Activated effector memory CD4-positive, alpha-beta T cell treated with anti-CD3 and anti-CD28 coated beads, Interleukin-2, amount 50 U/mL, for 16 hours (primary cell): ENCODE measurements around the gene ANKRD11.
"Not testable (repeated sequence)": the region's sequence is repeated elsewhere in the genome, so short reads cannot be mapped to it uniquely, and the experiment has no call there.

Source experiments
- DNase-seq: peaks from one replicate; pipeline ENCODE4 v3.0.0-alpha.2; 2020

The ANKRD11 gene

GRCh38 chr16:89362540-89363223 is 127.7 kb downstream of the ANKRD11 start:
- not testable (repeated sequence) for DNase-seq

- no peak for DNase-seq
Measured at GRCh38 chr16:89361751-89362539, 128.4 kb downstream of the ANKRD11 start.

GRCh38 chr16:89360760-89361435 is 129.5 kb downstream of the ANKRD11 start:
- DNase-seq: peak; percentile 89

- DNase-seq: no peak
Measured at GRCh38 chr16:89359264-89360147, 130.9 kb downstream of the ANKRD11 start.

GRCh38 chr16:89358030-89359005 is 132.0 kb downstream of the ANKRD11 start:
- DNase-seq: peak; percentile 80

- DNase-seq: peak; percentile 87
Measured at GRCh38 chr16:89357055-89357816, 133.1 kb downstream of the ANKRD11 start.

GRCh38 chr16:89355686-89356085 is 134.7 kb downstream of the ANKRD11 start:
- DNase-seq: no peak

GRCh38 chr16:89355007-89355406 is 135.4 kb downstream of the ANKRD11 start:
- DNase-seq: no peak

GRCh38 chr16:89354325-89354724 is 136.0 kb downstream of the ANKRD11 start:
- DNase-seq: no peak

GRCh38 chr16:89352091-89352681 is 138.2 kb downstream of the ANKRD11 start:
- no peak for DNase-seq

- no peak for DNase-seq
Measured at GRCh38 chr16:89351645-89352044, 138.7 kb downstream of the ANKRD11 start.

GRCh38 chr16:89350701-89351380 is 139.5 kb downstream of the ANKRD11 start:
- peak; percentile 76 for DNase-seq

GRCh38 chr16:89349947-89350633 is 140.3 kb downstream of the ANKRD11 start:
- DNase-seq: no peak

GRCh38 chr16:89347807-89348206 is 142.6 kb downstream of the ANKRD11 start:
- DNase-seq: no peak

GRCh38 chr16:89346869-89347268 is 143.5 kb downstream of the ANKRD11 start:
- DNase-seq: no peak

GRCh38 chr16:89345642-89346150 is 144.7 kb downstream of the ANKRD11 start:
- DNase-seq: no peak

GRCh38 chr16:89344846-89345611 is 145.3 kb downstream of the ANKRD11 start:
- no peak for DNase-seq

- DNase-seq: no peak
Measured at GRCh38 chr16:89344458-89344834, 145.9 kb downstream of the ANKRD11 start.
